Activated T-cell treated with anti-CD3 and anti-CD28 coated beads, Interleukin-2, amount 50 U/mL, for 72 hours (primary cell): ENCODE measurements around the gene C6orf62. TPM values are rescaled to one million over a fixed set of nuclear protein-coding genes. Genes with fewer than 3 reads are reported as not detected.
"Not testable (repeated sequence)": the region's sequence is repeated elsewhere in the genome, so short reads cannot be mapped to it uniquely, and the experiment has no call there.

Source experiments
- ATAC-seq, 2 donors: fragments of 150-1000 bp; cut with Tn5 transposase; replicated peaks in 1 of 2; 2 replicates each; pipeline ENCODE4 v1.10.0; 2021; ENCODE audit warnings: moderate library complexity in 2 of 2, mild to moderate bottlenecking in 1 of 2
- DNase-seq, 2 donors: peaks; one replicate each; pipeline ENCODE4 v3.0.0; 2021 to 2022; ENCODE audit warnings: mixed read lengths in 1 of 2
- H3K27ac Mint-ChIP-seq: one replicate; pipeline ENCODE4 v1.8.0; 2022; ENCODE audit warnings: mild to moderate bottlenecking, moderate library complexity, mixed read lengths
- H3K27me3 Mint-ChIP-seq: one replicate; pipeline ENCODE4 v1.8.0; 2022; ENCODE audit warnings: low read depth, mixed read lengths
- H3K36me3 Mint-ChIP-seq, 2 donors: one replicate each; pipeline ENCODE4 v1.8.0; 2022; ENCODE audit warnings: mixed read lengths in 2 of 2, mild to moderate bottlenecking in 1 of 2; ENCODE audit not compliant: insufficient read depth in 2 of 2
- H3K4me1 Mint-ChIP-seq: one replicate; pipeline ENCODE4 v1.8.0; 2022; ENCODE audit warnings: low read depth, mixed read lengths
- H3K4me3 Mint-ChIP-seq, 2 donors: one replicate each; pipeline ENCODE4 v1.8.0; 2022; ENCODE audit warnings: mild to moderate bottlenecking in 2 of 2, mixed read lengths in 2 of 2, moderate library complexity in 2 of 2
- H3K9me3 Mint-ChIP-seq, 2 donors: one replicate each; pipeline ENCODE4 v1.8.0; 2022; ENCODE audit warnings: mixed read lengths in 2 of 2
- total RNA-seq, 2 donors: library from RNA; stranded (reverse); gene quantifications; one replicate each; pipeline ENCODE4 v1.2.3, GENCODE V29; 2022

The C6orf62 gene
- total RNA-seq, 2 donors from 2014 or later: 181 to 194 TPM

- no peak for ATAC-seq
- H3K4me1 Mint-ChIP-seq: peaks cover 16% of the 10 kb centered on the region
- no peak overlapping the region for H3K27ac Mint-ChIP-seq
- H3K9me3 Mint-ChIP-seq: no peaks in the 10 kb centered on the region
- no peaks in the 10 kb centered on the region for H3K27me3 Mint-ChIP-seq
- no peak overlapping the region for H3K4me3 Mint-ChIP-seq
- no peak for DNase-seq
- peaks cover 3% of the 10 kb centered on the region in 2 donors for H3K36me3 Mint-ChIP-seq
These were observed 32.0 kb downstream of the C6orf62 start for GRCh38 chr6:24686946-24687345.

- no peak overlapping the region for H3K4me3 Mint-ChIP-seq
- ATAC-seq (no peak), DNase-seq (no peak)
- H3K36me3 Mint-ChIP-seq: peaks cover 3% of the 10 kb centered on the region in 2 donors
- H3K27ac Mint-ChIP-seq: no peak overlapping the region
- H3K4me1 Mint-ChIP-seq: peaks cover 10% of the 10 kb centered on the region
- no peaks in the 10 kb centered on the region for H3K27me3 Mint-ChIP-seq
- no peaks in the 10 kb centered on the region for H3K9me3 Mint-ChIP-seq
These were observed 32.5 kb downstream of the C6orf62 start for GRCh38 chr6:24686408-24686807.

GRCh38 chr6:24683297-24684296, 35.4 kb downstream of the C6orf62 start:
- ATAC-seq (no peak), DNase-seq (no peak)
- H3K27ac Mint-ChIP-seq: no peak overlapping the region
- no peaks in the 10 kb centered on the region for H3K27me3 Mint-ChIP-seq
- no peaks in the 10 kb centered on the region for H3K9me3 Mint-ChIP-seq
- H3K4me1 Mint-ChIP-seq: no peaks in the 10 kb centered on the region
- H3K4me3 Mint-ChIP-seq: no peak overlapping the region
- H3K36me3 Mint-ChIP-seq: peaks cover 3% of the 10 kb centered on the region in 2 donors

- ATAC-seq: no peak
- Mint-ChIP-seq H3K4me1 (no peaks in the 10 kb centered on the region), H3K27me3 (no peaks in the 10 kb centered on the region), H3K27ac (no peak overlapping the region), H3K4me3 (no peak overlapping the region), H3K9me3 (no peaks in the 10 kb centered on the region), H3K36me3 (peaks cover 0 to 2% of the 10 kb centered on the region in 2 donors)
- DNase-seq: no peak
These were observed 38.4 kb downstream of the C6orf62 start for GRCh38 chr6:24680582-24680981.

- not testable (repeated sequence) for DNase-seq, H3K27me3 Mint-ChIP-seq, H3K4me1 Mint-ChIP-seq, H3K27ac Mint-ChIP-seq, H3K9me3 Mint-ChIP-seq, ATAC-seq, H3K4me3 Mint-ChIP-seq
- peaks cover 3 to 12% of the 10 kb centered on the region in 2 donors for H3K36me3 Mint-ChIP-seq
These were observed 40.1 kb downstream of the C6orf62 start for GRCh38 chr6:24678792-24679352.

DNA sequence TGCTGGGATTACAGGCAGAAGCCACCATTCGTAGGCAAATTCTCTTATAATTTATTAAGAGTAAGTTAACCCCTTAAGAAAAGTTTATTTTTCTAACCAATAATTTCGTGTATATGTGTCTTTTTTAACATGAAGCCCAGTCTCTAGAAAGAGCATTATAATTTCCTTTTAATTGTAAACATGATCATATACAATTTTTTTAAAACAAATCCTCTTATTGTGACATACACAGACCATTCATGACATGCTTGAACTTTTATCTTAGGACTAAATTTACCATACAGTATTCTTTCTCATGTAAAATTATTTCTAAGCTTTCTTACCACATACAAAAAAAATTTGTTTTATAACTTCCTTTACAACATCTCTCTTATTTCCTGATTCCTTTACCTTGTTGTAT, 45.3 kb downstream of the C6orf62 start:
- Mint-ChIP-seq H3K4me1 (peaks cover 7% of the 10 kb centered on the region), H3K27ac (no peak overlapping the region), H3K36me3 (peaks cover 11 to 41% of the 10 kb centered on the region in 2 donors), H3K4me3 (no peak overlapping the region), H3K27me3 (no peaks in the 10 kb centered on the region), H3K9me3 (peaks cover 4 to 6% of the 10 kb centered on the region in 2 donors)
- ATAC-seq (no peak), DNase-seq (no peak)

GRCh38 chr6:24672620-24673182, 46.3 kb downstream of the C6orf62 start:
- DNase-seq: no peak
- H3K4me1 Mint-ChIP-seq: peaks cover 16% of the 10 kb centered on the region
- no peak overlapping the region for H3K4me3 Mint-ChIP-seq
- peaks cover 11 to 41% of the 10 kb centered on the region in 2 donors for H3K36me3 Mint-ChIP-seq
- peaks cover 4 to 6% of the 10 kb centered on the region in 2 donors for H3K9me3 Mint-ChIP-seq
- no peak overlapping the region for H3K27ac Mint-ChIP-seq
- no peaks in the 10 kb centered on the region for H3K27me3 Mint-ChIP-seq
- no peak for ATAC-seq

DNA sequence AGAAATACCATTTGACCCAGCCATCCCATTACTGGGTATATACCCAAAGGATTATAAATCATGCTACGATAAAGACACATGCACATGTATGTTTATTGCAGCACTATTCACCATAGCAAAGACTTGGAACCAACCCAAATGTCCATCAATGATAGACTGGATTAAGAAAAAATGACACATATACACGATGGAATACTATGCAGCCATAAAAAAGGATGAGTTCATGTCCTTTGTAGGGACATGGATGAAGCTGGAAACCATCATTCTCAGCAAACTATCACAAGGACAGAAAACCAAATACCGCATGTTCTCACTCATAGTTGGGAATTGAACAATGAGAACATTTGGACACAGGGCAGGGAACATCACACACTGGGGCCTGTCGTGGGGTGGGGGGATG, 47.9 kb downstream of the C6orf62 start:
- not testable (repeated sequence) for H3K27ac Mint-ChIP-seq, ATAC-seq, H3K4me3 Mint-ChIP-seq, DNase-seq, H3K9me3 Mint-ChIP-seq, H3K27me3 Mint-ChIP-seq
- Mint-ChIP-seq H3K4me1 (peaks cover 28% of the 10 kb centered on the region), H3K36me3 (peaks cover 19 to 44% of the 10 kb centered on the region in 2 donors)

- H3K4me3 Mint-ChIP-seq, DNase-seq, H3K9me3 Mint-ChIP-seq, H3K27me3 Mint-ChIP-seq, H3K27ac Mint-ChIP-seq, ATAC-seq: not testable (repeated sequence)
- H3K4me1 Mint-ChIP-seq: peaks cover 34% of the 10 kb centered on the region
- peaks cover 20 to 45% of the 10 kb centered on the region in 2 donors for H3K36me3 Mint-ChIP-seq
These were observed 48.5 kb downstream of the C6orf62 start for GRCh38 chr6:24670492-24670891.

DNA sequence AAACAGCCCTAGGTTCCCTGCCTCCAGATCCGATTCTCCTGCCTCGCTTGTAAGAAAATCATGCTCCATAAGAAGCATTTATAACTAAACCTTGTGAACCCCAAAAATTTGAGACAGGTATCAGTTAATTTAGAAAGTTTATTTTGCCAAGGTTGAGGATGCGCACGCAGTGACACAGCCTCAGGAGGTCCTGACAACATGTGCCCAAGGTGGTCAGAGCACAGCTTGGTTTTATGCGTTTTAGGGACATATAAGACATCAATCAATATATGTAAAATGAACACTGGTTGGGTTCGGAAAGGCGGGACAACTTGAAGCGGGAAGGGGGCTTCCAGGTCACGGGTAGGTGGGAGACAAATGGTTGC, 50.0 kb downstream of the C6orf62 start:
- Mint-ChIP-seq H3K36me3 (peaks cover 20 to 43% of the 10 kb centered on the region in 2 donors), H3K27ac (no peak overlapping the region), H3K9me3 (peaks cover 4 to 6% of the 10 kb centered on the region in 2 donors), H3K27me3 (no peaks in the 10 kb centered on the region), H3K4me3 (peak overlapping the region; percentile 93 to 100), H3K4me1 (peaks cover 45% of the 10 kb centered on the region)
- ATAC-seq (no peak), DNase-seq (no peak)

DNA sequence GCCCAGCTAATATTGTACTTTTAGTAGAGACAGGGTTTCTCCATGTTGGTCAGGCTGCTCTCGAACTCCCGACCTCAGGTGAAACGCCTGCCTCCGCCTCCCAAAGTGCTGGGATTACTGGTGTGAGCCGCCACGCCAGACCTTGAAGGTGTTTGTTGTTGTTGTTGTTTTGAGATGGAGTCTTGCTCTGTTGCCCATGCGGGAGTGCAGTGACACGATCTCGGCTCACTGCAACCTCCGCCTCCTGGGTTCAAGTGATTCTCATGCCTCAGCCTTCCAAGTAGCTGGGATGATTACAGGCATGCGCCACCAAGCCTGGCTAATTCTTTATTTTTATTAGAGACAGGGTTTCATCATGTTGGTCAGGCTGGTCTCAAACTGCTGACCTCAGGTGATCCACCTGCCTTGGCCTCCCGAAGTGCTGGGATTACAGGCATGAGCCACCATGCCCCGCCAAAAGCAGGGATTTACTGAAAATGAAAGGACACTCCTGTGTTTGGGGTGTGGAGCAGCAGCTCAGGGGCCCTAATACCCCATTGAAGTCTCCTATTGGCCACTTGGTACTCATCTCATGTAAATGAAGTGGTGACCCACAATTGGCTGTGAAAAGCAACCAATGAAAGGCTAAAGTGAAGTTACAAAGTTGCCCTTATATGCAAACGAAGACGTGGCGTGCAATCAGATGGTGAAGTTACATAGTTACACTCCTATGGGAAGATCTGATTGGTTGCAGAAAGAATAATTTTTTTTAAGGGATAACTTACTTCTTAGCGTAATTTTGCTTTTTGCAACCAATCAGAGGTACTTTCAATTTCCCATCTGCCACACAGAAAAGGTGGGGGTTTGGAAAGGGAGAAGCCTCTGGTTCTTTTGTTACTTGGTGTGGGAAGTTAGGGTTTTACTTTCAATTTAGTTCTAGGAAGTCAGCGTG, 50.6 kb downstream of the C6orf62 start:
- not testable (repeated sequence) for H3K27me3 Mint-ChIP-seq
- peak overlapping the region; percentile 65 for H3K27ac Mint-ChIP-seq

GRCh38 chr6:24667378-24667803, 51.6 kb downstream of the C6orf62 start:
- Mint-ChIP-seq H3K27ac (peak overlapping the region; percentile 99), H3K9me3 (peaks cover 2% of the 10 kb centered on the region in 2 donors), H3K36me3 (peaks cover 24 to 42% of the 10 kb centered on the region in 2 donors), H3K4me1 (peaks cover 52% of the 10 kb centered on the region), H3K4me3 (peak overlapping the region; percentile 93 to 100), H3K27me3 (no peaks in the 10 kb centered on the region)
- ATAC-seq (no peak), DNase-seq (no peak)

More for the DNA sequence above, 50.6 kb downstream of the C6orf62 start:
- ATAC-seq, DNase-seq, H3K9me3 Mint-ChIP-seq: not testable (repeated sequence)
- peaks cover 45% of the 10 kb centered on the region for H3K4me1 Mint-ChIP-seq
- peaks cover 20 to 38% of the 10 kb centered on the region in 2 donors for H3K36me3 Mint-ChIP-seq
- peak overlapping the region; percentile 93 to 100 for H3K4me3 Mint-ChIP-seq
